ENCODE results near the gene KAT14.

DNA sequence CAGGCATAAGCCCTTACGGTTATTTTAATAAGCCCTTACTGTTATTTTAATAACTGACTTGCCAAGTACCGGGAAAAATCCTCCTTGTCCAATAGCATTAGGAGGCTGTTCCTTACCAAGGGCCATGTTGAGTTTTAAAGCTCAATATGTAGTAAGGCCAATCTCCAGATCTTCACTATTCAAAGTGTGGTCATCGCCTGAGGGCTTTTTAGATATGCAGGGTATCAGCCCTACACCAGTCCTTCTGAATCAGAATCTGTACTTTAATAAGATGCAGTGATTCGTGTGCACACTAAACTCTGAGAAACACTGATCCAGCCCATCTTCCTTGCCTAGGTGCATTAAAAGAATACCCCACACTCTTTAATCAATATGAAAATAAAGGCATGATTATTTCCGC lies 77.9 kb downstream of the KAT14 start:
- TF ChIP-seq CTCF (IDR thresholded peaks at IDR 0.05) (no peak), POLR2A (IDR thresholded peaks at IDR 0.05) (no peak)
